Natural killer cell treated with Interleukin-12 subunit alpha and Interleukin-12 subunit beta and Interleukin-15 and Interleukin-18, amount 100 ng/mL, for 72 hours (primary cell): ENCODE measurements around the gene TENM3. TPM values are rescaled to one million over a fixed set of nuclear protein-coding genes. Genes with fewer than 3 reads are reported as not detected.

Experiments used
- ATAC-seq, 2 donors: fragments of 150-1000 bp; cut with Tn5 transposase in 1 of 2; sonication (Bioruptor Pico), chemical (Tn5 transposase) in 1 of 2; 2 replicates each; pipeline ENCODE4 v1.10.0; 2021
- DNase-seq: peaks from one replicate; pipeline ENCODE4 v3.0.0; 2022; ENCODE audit warnings: low spot score
- H3K27ac Mint-ChIP-seq, 2 donors: 1 replicate in 1 of 2; 2 replicates in 1 of 2; pipeline ENCODE4 v1.8.0; 2022; ENCODE audit warnings: mixed read lengths in 2 of 2, mild to moderate bottlenecking in 1 of 2, moderate library complexity in 1 of 2
- H3K27me3 Mint-ChIP-seq, 2 donors: 1 replicate in 1 of 2; 2 replicates in 1 of 2; pipeline ENCODE4 v1.8.0; 2022; ENCODE audit warnings: mixed read lengths in 2 of 2
- H3K36me3 Mint-ChIP-seq: one replicate; pipeline ENCODE4 v1.8.0; 2022; ENCODE audit warnings: mixed read lengths
- H3K4me1 Mint-ChIP-seq, 2 donors: 1 replicate in 1 of 2; 2 replicates in 1 of 2; pipeline ENCODE4 v1.8.0; 2022; ENCODE audit warnings: low read depth in 2 of 2, mixed read lengths in 2 of 2, mild to moderate bottlenecking in 1 of 2
- H3K4me3 Mint-ChIP-seq: one replicate; pipeline ENCODE4 v1.8.0; 2022; ENCODE audit warnings: mixed read lengths
- H3K9me3 Mint-ChIP-seq: 2 replicates; pipeline ENCODE4 v1.8.0; 2022; ENCODE audit warnings: mixed read lengths
- total RNA-seq, 2 donors: library from RNA; stranded (reverse); gene quantifications; one replicate each; pipeline ENCODE4 v1.2.3, GENCODE V29; 2022

Gene TENM3
- total RNA-seq, 2 donors from 2014 or later, result not detected

DNA sequence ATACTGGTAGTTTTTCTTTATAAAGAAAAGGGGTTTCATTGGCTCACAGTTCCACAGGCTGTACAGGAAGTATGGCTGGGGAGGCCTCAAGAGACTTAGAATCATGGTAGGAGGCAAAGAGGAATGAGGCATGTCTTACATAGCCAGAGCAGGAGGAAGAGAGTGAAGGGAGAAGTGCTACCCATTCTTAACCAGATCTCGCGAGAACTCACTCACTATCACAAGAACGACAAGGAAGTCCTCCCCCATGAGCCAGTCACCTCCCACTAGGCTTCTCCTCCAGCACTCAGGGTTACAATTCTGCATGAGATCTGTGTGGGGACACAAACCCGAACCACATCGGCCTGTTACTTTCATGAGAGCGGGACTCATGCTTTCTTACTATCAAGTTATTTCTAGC, 240.5 kb downstream of the TENM3 start:
- no peaks in the 10 kb centered on the region for H3K4me1 Mint-ChIP-seq
- peaks cover 4 to 16% of the 10 kb centered on the region in 2 donors for H3K27me3 Mint-ChIP-seq
- no peak overlapping the region for H3K4me3 Mint-ChIP-seq
- no peak for ATAC-seq
- H3K9me3 Mint-ChIP-seq, result peaks cover 9% of the 10 kb centered on the region
- H3K27ac Mint-ChIP-seq, result no peak overlapping the region
- no peak for DNase-seq
- H3K36me3 Mint-ChIP-seq, result peaks cover 5% of the 10 kb centered on the region

- peaks cover 7 to 35% of the 10 kb centered on the region in 2 donors for H3K27me3 Mint-ChIP-seq
- no peak overlapping the region for H3K4me3 Mint-ChIP-seq
- DNase-seq (no peak), ATAC-seq (peak in 1 of 2 donors; percentile 38)
- H3K4me1 Mint-ChIP-seq, result no peaks in the 10 kb centered on the region
- no peak overlapping the region for H3K27ac Mint-ChIP-seq
- peaks cover 9% of the 10 kb centered on the region for H3K9me3 Mint-ChIP-seq
- H3K36me3 Mint-ChIP-seq, result peaks cover 5% of the 10 kb centered on the region
Measured at GRCh38 chr4:182486881-182487280, 243.7 kb downstream of the TENM3 start.

DNA sequence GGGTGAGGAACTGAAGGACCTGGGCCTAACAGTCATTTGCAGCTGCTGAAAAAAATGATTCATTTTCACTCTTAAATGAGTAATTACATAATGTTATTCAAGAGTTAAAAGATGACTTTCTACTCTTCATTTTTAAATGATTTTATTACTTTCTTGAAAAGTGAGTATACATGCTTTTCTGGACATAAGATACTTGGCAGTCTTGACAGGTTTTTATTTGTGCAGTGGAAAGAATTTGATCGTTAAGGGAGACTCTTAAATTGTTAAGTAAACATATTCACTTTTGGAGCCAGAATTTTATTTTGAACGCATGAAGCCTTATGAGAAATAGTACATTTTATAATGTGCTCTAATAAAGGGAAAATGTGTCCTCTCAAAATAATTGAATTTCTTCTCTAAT, 245.7 kb downstream of the TENM3 start:
- Mint-ChIP-seq H3K36me3 (peaks cover 5% of the 10 kb centered on the region), H3K4me1 (no peaks in the 10 kb centered on the region), H3K27me3 (peaks cover 7 to 35% of the 10 kb centered on the region in 2 donors), H3K27ac (no peak overlapping the region), H3K9me3 (peaks cover 9% of the 10 kb centered on the region), H3K4me3 (no peak overlapping the region)
- ATAC-seq (no peak), DNase-seq (no peak)

GRCh38 chr4:182489607-182490006, 246.4 kb downstream of the TENM3 start:
- H3K9me3 Mint-ChIP-seq, result peaks cover 9% of the 10 kb centered on the region
- no peak overlapping the region for H3K27ac Mint-ChIP-seq
- no peak for ATAC-seq
- peaks cover 5% of the 10 kb centered on the region for H3K36me3 Mint-ChIP-seq
- H3K4me1 Mint-ChIP-seq, result no peaks in the 10 kb centered on the region
- no peak overlapping the region for H3K4me3 Mint-ChIP-seq
- H3K27me3 Mint-ChIP-seq, result peaks cover 7 to 35% of the 10 kb centered on the region in 2 donors
- no peak for DNase-seq

DNA sequence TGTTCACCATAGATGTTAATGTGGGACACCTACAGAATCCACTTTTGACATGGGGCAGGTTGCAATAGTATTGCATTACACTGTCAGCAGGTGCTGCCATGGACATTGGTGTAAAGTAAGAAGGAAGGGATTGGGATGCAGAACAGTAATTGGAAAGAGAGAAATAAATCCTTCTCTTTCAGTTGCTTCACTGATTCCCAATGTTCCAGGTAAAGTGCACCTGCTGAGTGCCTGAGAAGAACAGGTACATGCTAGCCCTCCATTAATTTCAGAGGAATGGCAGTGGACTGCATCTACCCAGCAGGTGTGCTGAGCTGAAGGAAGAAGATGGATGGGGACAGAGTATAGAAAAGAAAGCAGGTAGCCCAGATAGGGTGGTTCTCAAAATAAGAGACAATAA, 248.5 kb downstream of the TENM3 start:
- Mint-ChIP-seq H3K27me3 (peaks cover 3 to 27% of the 10 kb centered on the region in 2 donors), H3K9me3 (peaks cover 5% of the 10 kb centered on the region), H3K4me1 (no peaks in the 10 kb centered on the region), H3K36me3 (no peaks in the 10 kb centered on the region), H3K4me3 (no peak overlapping the region), H3K27ac (no peak overlapping the region)
- DNase-seq (no peak), ATAC-seq (no peak)

GRCh38 chr4:182492423-182492822, 249.2 kb downstream of the TENM3 start:
- peaks cover 3 to 27% of the 10 kb centered on the region in 2 donors for H3K27me3 Mint-ChIP-seq
- peaks cover 5% of the 10 kb centered on the region for H3K9me3 Mint-ChIP-seq
- H3K27ac Mint-ChIP-seq, result no peak overlapping the region
- H3K4me3 Mint-ChIP-seq, result no peak overlapping the region
- H3K4me1 Mint-ChIP-seq, result no peaks in the 10 kb centered on the region
- DNase-seq, result no peak
- no peaks in the 10 kb centered on the region for H3K36me3 Mint-ChIP-seq
- ATAC-seq, result no peak

- no peaks in the 10 kb centered on the region for H3K9me3 Mint-ChIP-seq
Measured at GRCh38 chr4:182493377-182493776, 250.2 kb downstream of the TENM3 start.

DNA sequence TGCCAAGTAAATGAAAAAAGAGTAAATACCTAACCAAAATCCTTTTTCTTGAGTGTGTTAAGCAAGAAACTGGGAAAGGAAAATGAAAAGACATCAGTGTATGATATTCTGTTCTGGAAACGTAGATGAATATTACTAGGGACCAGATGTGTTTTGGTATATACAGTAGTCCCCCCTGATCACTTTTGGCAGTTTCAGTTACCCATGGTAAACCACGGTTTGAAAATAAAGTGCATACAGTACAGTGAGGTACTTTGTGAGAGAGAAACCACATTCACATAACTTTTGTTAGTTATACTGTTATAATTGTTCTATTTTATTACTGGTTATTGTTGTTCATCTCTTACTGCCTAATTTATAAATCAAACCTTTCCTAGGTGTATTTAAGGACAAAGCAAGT, 250.9 kb downstream of the TENM3 start:
- H3K36me3 Mint-ChIP-seq, result no peaks in the 10 kb centered on the region
- no peak overlapping the region for H3K27ac Mint-ChIP-seq
- peaks cover 3 to 19% of the 10 kb centered on the region in 2 donors for H3K27me3 Mint-ChIP-seq
- H3K4me3 Mint-ChIP-seq, result no peak overlapping the region
- no peak for DNase-seq
- no peak for ATAC-seq
- H3K4me1 Mint-ChIP-seq, result no peaks in the 10 kb centered on the region
- H3K9me3 Mint-ChIP-seq, result no peaks in the 10 kb centered on the region

More at GRCh38 chr4:182493377-182493776, 250.2 kb downstream of the TENM3 start:
- H3K27me3 Mint-ChIP-seq, result peaks cover 3 to 19% of the 10 kb centered on the region in 2 donors
- no peak for ATAC-seq
- no peaks in the 10 kb centered on the region for H3K4me1 Mint-ChIP-seq
- no peak for DNase-seq
- H3K4me3 Mint-ChIP-seq, result no peak overlapping the region
- H3K36me3 Mint-ChIP-seq, result no peaks in the 10 kb centered on the region
- no peak overlapping the region for H3K27ac Mint-ChIP-seq

DNA sequence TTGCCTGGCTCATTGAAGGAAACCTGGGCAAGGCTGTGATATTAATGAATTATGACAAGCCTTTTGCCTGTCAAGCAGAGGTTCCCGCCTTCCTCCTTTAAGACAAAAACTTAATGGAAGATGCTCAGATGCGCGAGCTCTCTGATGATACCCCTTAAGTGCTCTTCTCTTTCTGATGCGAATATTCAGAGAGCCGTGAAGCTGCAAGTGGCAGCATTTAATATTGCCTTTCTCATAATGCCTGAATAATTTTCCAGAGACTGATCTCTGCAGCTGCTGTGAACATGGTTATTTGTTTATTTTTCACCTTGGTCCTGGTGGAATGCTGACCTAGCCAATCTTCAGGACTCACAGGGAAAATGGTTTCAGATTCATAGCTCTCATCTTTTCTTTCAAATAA, 251.8 kb downstream of the TENM3 start:
- DNase-seq, result no peak
- Mint-ChIP-seq H3K27ac (no peak overlapping the region), H3K27me3 (peaks cover 3 to 17% of the 10 kb centered on the region in 2 donors), H3K4me3 (no peak overlapping the region), H3K9me3 (no peaks in the 10 kb centered on the region), H3K4me1 (no peaks in the 10 kb centered on the region), H3K36me3 (no peaks in the 10 kb centered on the region)
- no peak for ATAC-seq

GRCh38 chr4:182495645-182496385, 252.6 kb downstream of the TENM3 start:
- Mint-ChIP-seq H3K36me3 (no peaks in the 10 kb centered on the region), H3K4me3 (no peak overlapping the region), H3K27ac (no peak overlapping the region), H3K27me3 (peaks cover 3 to 16% of the 10 kb centered on the region in 2 donors), H3K4me1 (no peaks in the 10 kb centered on the region), H3K9me3 (no peaks in the 10 kb centered on the region)
- ATAC-seq (no peak), DNase-seq (no peak)

DNA sequence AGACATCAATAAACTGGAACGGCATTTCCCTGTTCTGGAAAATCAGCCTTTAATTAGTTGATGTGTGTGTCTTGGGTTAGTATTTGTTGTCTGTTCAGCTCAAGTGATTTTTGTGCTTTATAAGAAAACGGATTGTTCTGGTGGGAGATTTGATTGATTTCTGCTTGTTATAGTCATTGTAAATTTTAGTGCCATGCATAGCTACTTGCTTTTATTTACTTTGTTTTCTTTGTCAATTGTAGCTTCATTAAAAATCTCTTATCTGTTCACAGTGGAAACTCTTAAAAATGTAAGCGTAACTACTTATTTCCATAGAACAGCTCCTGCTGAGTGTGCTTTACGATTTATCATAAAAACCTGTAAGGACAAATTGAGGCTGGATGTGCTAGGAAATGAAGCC, 253.2 kb downstream of the TENM3 start:
- Mint-ChIP-seq H3K27ac (no peak overlapping the region), H3K27me3 (peaks cover 3 to 14% of the 10 kb centered on the region in 2 donors), H3K9me3 (no peaks in the 10 kb centered on the region), H3K4me1 (no peaks in the 10 kb centered on the region), H3K36me3 (no peaks in the 10 kb centered on the region), H3K4me3 (no peak overlapping the region)
- ATAC-seq (no peak), DNase-seq (no peak)

- Mint-ChIP-seq H3K4me3 (no peak overlapping the region), H3K4me1 (no peaks in the 10 kb centered on the region), H3K9me3 (no peaks in the 10 kb centered on the region), H3K27me3 (peaks cover 4 to 22% of the 10 kb centered on the region in 2 donors), H3K27ac (no peak overlapping the region), H3K36me3 (no peaks in the 10 kb centered on the region)
- DNase-seq (no peak), ATAC-seq (no peak)
Measured at GRCh38 chr4:182502064-182502463, 258.9 kb downstream of the TENM3 start.

- H3K27ac Mint-ChIP-seq, result no peak overlapping the region
- H3K36me3 Mint-ChIP-seq, result no peaks in the 10 kb centered on the region
- H3K4me3 Mint-ChIP-seq, result no peak overlapping the region
- no peak for DNase-seq
- no peaks in the 10 kb centered on the region for H3K4me1 Mint-ChIP-seq
- peaks cover 4 to 22% of the 10 kb centered on the region in 2 donors for H3K27me3 Mint-ChIP-seq
- no peaks in the 10 kb centered on the region for H3K9me3 Mint-ChIP-seq
- ATAC-seq, result no peak
Measured at GRCh38 chr4:182504463-182504862, 261.3 kb downstream of the TENM3 start.

DNA sequence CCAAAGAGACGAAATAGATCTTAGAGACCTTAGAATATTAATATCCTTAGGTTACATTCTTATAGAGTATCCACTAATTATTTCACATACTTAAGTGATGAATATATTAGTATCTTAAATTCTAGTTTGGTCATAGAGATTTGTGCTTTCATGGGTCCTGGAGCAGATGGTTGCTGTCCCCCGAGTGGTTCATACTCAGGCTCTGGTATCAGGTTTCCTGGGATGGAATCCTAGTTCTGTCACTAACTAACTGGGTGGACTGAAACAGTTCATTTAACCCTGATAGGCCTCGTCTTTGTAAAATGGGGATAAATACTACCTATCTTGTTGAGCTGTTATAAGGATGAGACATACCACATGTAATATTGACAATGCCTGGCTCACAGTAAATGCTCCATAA, 264.6 kb downstream of the TENM3 start:
- H3K27ac Mint-ChIP-seq, result no peak overlapping the region
- no peak overlapping the region for H3K4me3 Mint-ChIP-seq
- DNase-seq (no peak), ATAC-seq (no peak)
- H3K36me3 Mint-ChIP-seq, result no peaks in the 10 kb centered on the region
- no peaks in the 10 kb centered on the region for H3K4me1 Mint-ChIP-seq
- no peaks in the 10 kb centered on the region for H3K9me3 Mint-ChIP-seq
- H3K27me3 Mint-ChIP-seq, result peaks cover 2 to 14% of the 10 kb centered on the region in 2 donors

DNA sequence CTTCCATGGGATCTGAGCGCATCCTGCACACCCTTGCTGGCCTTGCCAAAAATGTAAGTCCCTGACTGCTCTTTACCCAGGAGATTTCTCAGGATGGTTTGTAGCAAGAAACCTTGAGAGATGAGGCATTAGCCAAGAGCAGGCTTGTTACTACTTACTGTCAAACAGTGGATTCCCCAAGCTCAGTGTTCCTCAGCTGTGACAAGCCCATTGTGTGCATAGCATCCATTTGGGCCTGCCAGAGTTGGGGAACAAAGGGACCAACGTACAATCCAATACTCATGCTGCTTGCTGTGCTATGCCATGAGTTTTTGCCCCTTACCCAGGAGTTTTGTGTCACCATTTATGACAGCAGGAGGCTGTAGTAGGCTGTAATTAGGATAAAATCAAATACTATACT, 267.6 kb downstream of the TENM3 start:
- Mint-ChIP-seq H3K36me3 (no peaks in the 10 kb centered on the region), H3K27ac (no peak overlapping the region), H3K4me3 (no peak overlapping the region), H3K4me1 (no peaks in the 10 kb centered on the region), H3K9me3 (no peaks in the 10 kb centered on the region), H3K27me3 (peaks cover 0 to 2% of the 10 kb centered on the region in 2 donors)
- ATAC-seq (no peak), DNase-seq (no peak)
